EL (cell line): ENCODE measurements around the gene FCRLB.
"Not testable (repeated sequence)": the region's sequence is repeated elsewhere in the genome, so short reads cannot be mapped to it uniquely, and the experiment has no call there.

Source experiments
- DNase-seq: peaks from one replicate; pipeline ENCODE4 v3.0.0-alpha.2; 2016

Gene FCRLB

GRCh38 chr1:161720422-161720821 lies 922 bp upstream of the FCRLB start:
- DNase-seq, result no peak

- peak; percentile 98 for DNase-seq
Measured at GRCh38 chr1:161721738-161722343, 497 bp downstream of the FCRLB start.

GRCh38 chr1:161722406-161722805 lies 1.1 kb downstream of the FCRLB start:
- no peak for DNase-seq

- no peak for DNase-seq
Measured at GRCh38 chr1:161723459-161724141, 2.3 kb downstream of the FCRLB start.

- not testable (repeated sequence) for DNase-seq
Measured at GRCh38 chr1:161725258-161725907, 4.0 kb downstream of the FCRLB start.

- DNase-seq, result peak; percentile 61
Measured at GRCh38 chr1:161725908-161726472, 4.6 kb downstream of the FCRLB start.

GRCh38 chr1:161726473-161727255 lies 5.3 kb downstream of the FCRLB start:
- peak; percentile 92 for DNase-seq

GRCh38 chr1:161727256-161727924 lies 6.0 kb downstream of the FCRLB start:
- peak; percentile 78 for DNase-seq

- no peak for DNase-seq
Measured at GRCh38 chr1:161728376-161729226, 7.3 kb downstream of the FCRLB start.

GRCh38 chr1:161730050-161730564 lies 8.8 kb downstream of the FCRLB start:
- DNase-seq, result peak; percentile 82

- DNase-seq, result no peak
Measured at GRCh38 chr1:161731241-161731640, 9.9 kb downstream of the FCRLB start.

GRCh38 chr1:161731981-161732718 lies 10.8 kb downstream of the FCRLB start:
- no peak for DNase-seq

- peak; percentile 89 for DNase-seq
Measured at GRCh38 chr1:161733526-161733925, 12.2 kb downstream of the FCRLB start.

GRCh38 chr1:161735837-161736236 lies 14.5 kb downstream of the FCRLB start:
- DNase-seq, result no peak

- peak; percentile 40 for DNase-seq
Measured at GRCh38 chr1:161736335-161736969, 15.1 kb downstream of the FCRLB start.

GRCh38 chr1:161737625-161738024 lies 16.3 kb downstream of the FCRLB start:
- DNase-seq, result no peak

GRCh38 chr1:161738627-161739287 lies 17.4 kb downstream of the FCRLB start:
- peak; percentile 81 for DNase-seq

- no peak for DNase-seq
Measured at GRCh38 chr1:161739865-161740566, 18.7 kb downstream of the FCRLB start.

- DNase-seq, result no peak
Measured at GRCh38 chr1:161740921-161741320, 19.6 kb downstream of the FCRLB start.
